Stimulated activated CD8-positive, alpha-beta memory T cell treated with anti-CD3 and anti-CD28 coated beads, Interleukin-12 subunit alpha, Interleukin-12 subunit beta, amount 100 ng/mL, for 24 hours (primary cell): ENCODE data around the gene GXYLT2.
"Not testable (repeated sequence)": the region's sequence is repeated elsewhere in the genome, so short reads cannot be mapped to it uniquely, and the experiment has no call there.

ENCODE experiments used
- DNase-seq: peaks from one replicate; pipeline ENCODE4 v3.0.0-alpha.2; 2020; ENCODE audit errors: extremely low read depth

GXYLT2 gene

GRCh38 chr3:72892081-72892775 lies 4.4 kb downstream of the GXYLT2 start:
- no peak for DNase-seq

- DNase-seq, result no peak
These were observed 5.0 kb downstream of the GXYLT2 start for GRCh38 chr3:72892870-72893269.

- DNase-seq, result no peak
These were observed 7.2 kb downstream of the GXYLT2 start for GRCh38 chr3:72894976-72895552.

GRCh38 chr3:72896996-72897757 lies 9.3 kb downstream of the GXYLT2 start:
- DNase-seq, result no peak

- DNase-seq, result no peak
These were observed 9.8 kb downstream of the GXYLT2 start for GRCh38 chr3:72897758-72898007.

GRCh38 chr3:72899349-72899765 lies 11.5 kb downstream of the GXYLT2 start:
- no peak for DNase-seq

GRCh38 chr3:72900048-72900447 lies 12.2 kb downstream of the GXYLT2 start:
- DNase-seq, result no peak

GRCh38 chr3:72901840-72902239 lies 14.0 kb downstream of the GXYLT2 start:
- DNase-seq, result no peak

- no peak for DNase-seq
These were observed 15.2 kb downstream of the GXYLT2 start for GRCh38 chr3:72903004-72903403.

GRCh38 chr3:72904163-72904562 lies 16.3 kb downstream of the GXYLT2 start:
- no peak for DNase-seq

- no peak for DNase-seq
These were observed 18.3 kb downstream of the GXYLT2 start for GRCh38 chr3:72906154-72906553.

GRCh38 chr3:72907131-72907711 lies 19.4 kb downstream of the GXYLT2 start:
- DNase-seq, result no peak

GRCh38 chr3:72907731-72908620 lies 20.1 kb downstream of the GXYLT2 start:
- no peak for DNase-seq

GRCh38 chr3:72909591-72909990 lies 21.7 kb downstream of the GXYLT2 start:
- no peak for DNase-seq

- no peak for DNase-seq
These were observed 24.7 kb downstream of the GXYLT2 start for GRCh38 chr3:72912532-72912931.

GRCh38 chr3:72914383-72914782 lies 26.5 kb downstream of the GXYLT2 start:
- no peak for DNase-seq

GRCh38 chr3:72916250-72916649 lies 28.4 kb downstream of the GXYLT2 start:
- no peak for DNase-seq

- DNase-seq, result no peak
These were observed 31.7 kb downstream of the GXYLT2 start for GRCh38 chr3:72919520-72919919.

- no peak for DNase-seq
These were observed 36.2 kb downstream of the GXYLT2 start for GRCh38 chr3:72924055-72924454.

- not testable (repeated sequence) for DNase-seq
These were observed 41.2 kb downstream of the GXYLT2 start for GRCh38 chr3:72928781-72929735.

- DNase-seq, result no peak
These were observed 42.9 kb downstream of the GXYLT2 start for GRCh38 chr3:72930754-72931153.
